G401.6 (cell line): ENCODE results near the gene PDXK.

Source experiments
- FAIRE-seq: peaks from 2 replicates; lab custom pipeline; 2012; peaks lifted over from hg19 to GRCh38; lab: Jason Lieb, UNC

The PDXK gene

GRCh38 chr21:43723648-43724047 is 4.7 kb downstream of the PDXK start:
- FAIRE-seq = no peak

- FAIRE-seq = no peak
These were observed 8.0 kb downstream of the PDXK start for GRCh38 chr21:43726686-43727518.

GRCh38 chr21:43727519-43728153 is 8.7 kb downstream of the PDXK start:
- no peak for FAIRE-seq

GRCh38 chr21:43728154-43728466 is 9.2 kb downstream of the PDXK start:
- FAIRE-seq = no peak

GRCh38 chr21:43728467-43729390 is 9.8 kb downstream of the PDXK start:
- FAIRE-seq = no peak

- FAIRE-seq = no peak
These were observed 12.5 kb downstream of the PDXK start for GRCh38 chr21:43731476-43731875.

GRCh38 chr21:43731891-43732711 is 13.2 kb downstream of the PDXK start:
- no peak for FAIRE-seq

- FAIRE-seq = no peak
These were observed 14.1 kb downstream of the PDXK start for GRCh38 chr21:43733060-43733459.

GRCh38 chr21:43733529-43734071 is 14.7 kb downstream of the PDXK start:
- no peak for FAIRE-seq

GRCh38 chr21:43734131-43734927 is 15.4 kb downstream of the PDXK start:
- no peak for FAIRE-seq

- no peak for FAIRE-seq
These were observed 15.9 kb downstream of the PDXK start for GRCh38 chr21:43734928-43735229.

GRCh38 chr21:43735236-43736091 is 16.5 kb downstream of the PDXK start:
- FAIRE-seq = no peak

GRCh38 chr21:43736224-43736883 is 17.4 kb downstream of the PDXK start:
- FAIRE-seq = no peak

- no peak for FAIRE-seq
These were observed 18.4 kb downstream of the PDXK start for GRCh38 chr21:43737158-43737950.

GRCh38 chr21:43739621-43740435 is 20.9 kb downstream of the PDXK start:
- no peak for FAIRE-seq

- FAIRE-seq = no peak
These were observed 21.7 kb downstream of the PDXK start for GRCh38 chr21:43740497-43741156.

GRCh38 chr21:43741423-43742096 is 22.6 kb downstream of the PDXK start:
- no peak for FAIRE-seq
